Astrocyte of the spinal cord (primary cell): ENCODE measurements around the gene MRFAP1L1.

Source experiments
- DNase-seq: peaks from one replicate; pipeline ENCODE4 v3.0.0; 2011; ENCODE audit warnings: low read depth, low spot score
- H3K4me3 ChIP-seq: 2 replicates; pipeline ENCODE4 v1.5.1; 2011; ENCODE audit warnings: low read depth, mild to moderate bottlenecking, low read length, moderate library complexity
- CTCF ChIP-seq: IDR thresholded peaks from 2 replicates; pipeline ENCODE4 v1.5.1; 2012; ENCODE audit warnings: low read depth, mild to moderate bottlenecking, low read length, inconsistent platforms
- in situ Hi-C: cut with HindIII; loops from 2 replicates; pipeline ENCODE4 v1.10.0; 2017; ENCODE audit warnings: low sequenced_read_pairs

MRFAP1L1 gene

GRCh38 chr4:6672131-6672530 lies 37.5 kb downstream of the MRFAP1L1 start:
- H3K4me3 ChIP-seq, result no peak overlapping the region
- no peak for DNase-seq
- in situ Hi-C loops, result no loop called here
- TF ChIP-seq CTCF, result no peak

- in situ Hi-C loops, result no loop called here
- no peak for DNase-seq
- TF ChIP-seq CTCF, result no peak
- H3K4me3 ChIP-seq, result no peak overlapping the region
Measured at GRCh38 chr4:6671648-6672047, 38.0 kb downstream of the MRFAP1L1 start.

GRCh38 chr4:6668391-6668790 lies 41.3 kb downstream of the MRFAP1L1 start:
- no peak overlapping the region for H3K4me3 ChIP-seq
- in situ Hi-C loops, result no loop called here
- DNase-seq, result no peak
- no peak for TF ChIP-seq CTCF

- in situ Hi-C loops, result no loop called here
- TF ChIP-seq CTCF, result no peak
- DNase-seq, result no peak
- no peak overlapping the region for H3K4me3 ChIP-seq
Measured at GRCh38 chr4:6665320-6665654, 44.4 kb downstream of the MRFAP1L1 start.

GRCh38 chr4:6663596-6664393 lies 45.9 kb downstream of the MRFAP1L1 start:
- DNase-seq, result no peak
- TF ChIP-seq CTCF, result no peak
- no peak overlapping the region for H3K4me3 ChIP-seq
- in situ Hi-C loops, result no loop called here

GRCh38 chr4:6662591-6662990 lies 47.1 kb downstream of the MRFAP1L1 start:
- in situ Hi-C loops, result no loop called here
- TF ChIP-seq CTCF, result no peak
- no peak for DNase-seq
- no peak overlapping the region for H3K4me3 ChIP-seq
